ENCODE data around the gene PLCB1. TPM values are rescaled to one million over a fixed set of nuclear protein-coding genes. Genes with fewer than 3 reads are reported as not detected.

PLCB1 gene
- total RNA-seq, 1 experiment from 2014 or later, result not detected

- ChIA-PET CTCF (no interaction called here), POLR2A (ENCODE audit: unreplicated experiment) (no interaction called here)
- Histone ChIP-seq H3K9me2 (ENCODE audit: insufficient read depth) (peaks cover 4% of the 10 kb centered on the region; the same call in 1 of the 2 replicates), H3K4me3 (no peak overlapping the region), H4K20me1 (ENCODE audit: insufficient read depth) (no peaks in the 10 kb centered on the region), H3K4me1 (replicated peaks; ENCODE audit: insufficient read depth) (no peaks in the 10 kb centered on the region), H3K36me3 (ENCODE audit: low read depth) (no peaks in the 10 kb centered on the region), H3K9me3 (ENCODE audit: insufficient read depth, low read depth) (no peaks in the 10 kb centered on the region), H2AFZ (no peak overlapping the region), H3K79me2 (ENCODE audit: low read depth) (no peaks in the 10 kb centered on the region), H3K27me3 (ENCODE audit: insufficient read depth, low read depth) (peaks cover 14% of the 10 kb centered on the region; the same call in 1 of the 2 replicates), H3K27ac (no peak overlapping the region), H3K4me2 (no peak overlapping the region), H3F3A (ENCODE audit: insufficient read depth, low read depth) (no peaks in the 10 kb centered on the region)
- BruUV-seq (replicated peaks), result no TSS peak
- intact Hi-C loops (cut with micrococcal nuclease; ENCODE audit: unreplicated experiment), result no loop called here
- TF ChIP-seq EZH2 (IDR thresholded peaks at IDR 0.05; ENCODE audit: low read depth) (no peak), CTCF (conservative IDR thresholded peaks at IDR 0.05) (no peak)
- no peak for DNase-seq
Observed at GRCh38 chr20:8675896-8676295, 543.8 kb downstream of the PLCB1 start.

GRCh38 chr20:8678098-8678776 is 546.2 kb downstream of the PLCB1 start:
- no peaks in the 10 kb centered on the region for H3K79me2 ChIP-seq (ENCODE audit: low read depth)
- CTCF ChIA-PET, result no interaction called here
- H3K4me2 ChIP-seq, result no peak overlapping the region
- no peak for DNase-seq
- peaks cover 4% of the 10 kb centered on the region; the same call in 1 of the 2 replicates for H3K9me2 ChIP-seq (ENCODE audit: insufficient read depth)
- H2AFZ ChIP-seq, result no peak overlapping the region
- H3K4me3 ChIP-seq, result no peak overlapping the region
- no peak overlapping the region for H3K27ac ChIP-seq
- peaks cover 20% of the 10 kb centered on the region; the same call in 1 of the 2 replicates for H3K27me3 ChIP-seq (ENCODE audit: insufficient read depth, low read depth)
- TF ChIP-seq EZH2 (IDR thresholded peaks at IDR 0.05; ENCODE audit: low read depth) (no peak), CTCF (conservative IDR thresholded peaks at IDR 0.05) (no peak)
- intact Hi-C loops (cut with micrococcal nuclease; ENCODE audit: unreplicated experiment), result no loop called here
- H3K4me1 ChIP-seq (replicated peaks; ENCODE audit: insufficient read depth), result no peaks in the 10 kb centered on the region
- H3K9me3 ChIP-seq (ENCODE audit: insufficient read depth, low read depth), result no peaks in the 10 kb centered on the region
- no peaks in the 10 kb centered on the region for H3K36me3 ChIP-seq (ENCODE audit: low read depth)
- no TSS peak for BruUV-seq (replicated peaks)
- no peaks in the 10 kb centered on the region for H4K20me1 ChIP-seq (ENCODE audit: insufficient read depth)
- POLR2A ChIA-PET (ENCODE audit: unreplicated experiment), result no interaction called here
- no peaks in the 10 kb centered on the region for H3F3A ChIP-seq (ENCODE audit: insufficient read depth, low read depth)

- BruUV-seq (replicated peaks), result no TSS peak
- Histone ChIP-seq H2AFZ (no peak overlapping the region), H3K4me3 (no peak overlapping the region), H3K36me3 (ENCODE audit: low read depth) (no peaks in the 10 kb centered on the region), H3F3A (ENCODE audit: insufficient read depth, low read depth) (no peaks in the 10 kb centered on the region), H4K20me1 (ENCODE audit: insufficient read depth) (no peaks in the 10 kb centered on the region), H3K9me3 (ENCODE audit: insufficient read depth, low read depth) (0 out of 2 replicates have a peak, but pooled peaks cover 4% of the 10 kb centered on the region), H3K27me3 (ENCODE audit: insufficient read depth, low read depth) (no peaks in the 10 kb centered on the region), H3K79me2 (ENCODE audit: low read depth) (no peaks in the 10 kb centered on the region), H3K4me1 (replicated peaks; ENCODE audit: insufficient read depth) (no peaks in the 10 kb centered on the region), H3K27ac (no peak overlapping the region), H3K9me2 (ENCODE audit: insufficient read depth) (no peaks in the 10 kb centered on the region), H3K4me2 (no peak overlapping the region)
- TF ChIP-seq CTCF (conservative IDR thresholded peaks at IDR 0.05) (no peak), EZH2 (IDR thresholded peaks at IDR 0.05; ENCODE audit: low read depth) (no peak)
- DNase-seq, result no peak
- ChIA-PET CTCF (no interaction called here), POLR2A (ENCODE audit: unreplicated experiment) (no interaction called here)
- intact Hi-C loops (cut with micrococcal nuclease; ENCODE audit: unreplicated experiment), result no loop called here
Observed at GRCh38 chr20:8689337-8689736, 557.3 kb downstream of the PLCB1 start.

All from PC-9 (cell line).